Astrocyte (in vitro differentiated cells and primary cell): ENCODE results near the gene WDR83. TPM values are rescaled to one million over a fixed set of nuclear protein-coding genes. Genes with fewer than 3 reads are reported as not detected.

Source experiments
- DNase-seq: peaks from one replicate; pipeline ENCODE4 v3.0.0-alpha.2; 2010; ENCODE audit warnings: low read depth
- FAIRE-seq: peaks from 2 replicates; lab custom pipeline; 2011; peaks lifted over from hg19 to GRCh38; lab: Jason Lieb, UNC
- H2AFZ ChIP-seq: 2 replicates; pipeline ENCODE4 v1.6.0; 2012; ENCODE audit warnings: low read depth, low read length, inconsistent platforms
- H3K27ac ChIP-seq: 2 replicates; pipeline ENCODE4 v1.5.1; 2011; ENCODE audit warnings: low read depth, low read length, inconsistent platforms
- H3K27me3 ChIP-seq: 2 replicates; pipeline ENCODE4 v1.6.0; 2011; ENCODE audit warnings: low read length, inconsistent platforms; ENCODE audit not compliant: insufficient read depth
- H3K36me3 ChIP-seq: 2 replicates; pipeline ENCODE4 v1.5.1; 2011; ENCODE audit warnings: low read length, inconsistent platforms; ENCODE audit not compliant: insufficient read depth
- H3K4me1 ChIP-seq: 2 replicates; pipeline ENCODE4 v1.5.1; 2011; ENCODE audit warnings: low read length, inconsistent platforms; ENCODE audit not compliant: insufficient read depth
- H3K4me2 ChIP-seq: 2 replicates; pipeline ENCODE4 v1.6.0; 2012; ENCODE audit warnings: low read length, inconsistent platforms
- H3K4me3 ChIP-seq: 2 replicates; pipeline ENCODE4 v1.5.1; 2011; ENCODE audit warnings: low read depth, mild to moderate bottlenecking, low read length, inconsistent platforms; ENCODE audit not compliant: insufficient read depth
- H3K79me2 ChIP-seq: 2 replicates; pipeline ENCODE4 v1.6.0; 2012; ENCODE audit warnings: mild to moderate bottlenecking, low read length, inconsistent platforms; ENCODE audit not compliant: insufficient read depth
- H3K9ac ChIP-seq: 2 replicates; pipeline ENCODE4 v1.6.0; 2012; ENCODE audit warnings: mild to moderate bottlenecking, low read length, inconsistent platforms
- H3K9me3 ChIP-seq: 2 replicates; pipeline ENCODE4 v1.5.1; 2012; ENCODE audit warnings: low read depth, mild to moderate bottlenecking, low read length, inconsistent platforms; ENCODE audit not compliant: insufficient read depth
- H4K20me1 ChIP-seq: 2 replicates; pipeline ENCODE4 v1.6.0; 2012; ENCODE audit warnings: low read length, inconsistent platforms; ENCODE audit not compliant: insufficient read depth
- H3K27ac Mint-ChIP-seq: one replicate; pipeline ENCODE4 v1.8.0; 2021; ENCODE audit warnings: mild to moderate bottlenecking, mixed read lengths; ENCODE audit not compliant: unreplicated experiment
- H3K27me3 Mint-ChIP-seq: one replicate; pipeline ENCODE4 v1.8.0; 2021; ENCODE audit warnings: low read depth, mixed read lengths; ENCODE audit not compliant: unreplicated experiment
- H3K36me3 Mint-ChIP-seq: one replicate; pipeline ENCODE4 v1.8.0; 2021; ENCODE audit warnings: low read depth, mixed read lengths; ENCODE audit not compliant: unreplicated experiment
- H3K4me1 Mint-ChIP-seq: one replicate; pipeline ENCODE4 v1.8.0; 2021; ENCODE audit warnings: low read depth, mixed read lengths; ENCODE audit not compliant: unreplicated experiment
- H3K4me3 Mint-ChIP-seq: one replicate; pipeline ENCODE4 v1.8.0; 2021; ENCODE audit warnings: mild to moderate bottlenecking, moderate library complexity, mixed read lengths; ENCODE audit not compliant: unreplicated experiment
- H3K9me3 Mint-ChIP-seq: one replicate; pipeline ENCODE4 v1.8.0; 2021; ENCODE audit warnings: mild to moderate bottlenecking, mixed read lengths; ENCODE audit not compliant: unreplicated experiment
- EZH2 ChIP-seq: IDR thresholded peaks from 2 replicates; pipeline ENCODE4 v1.6.1; 2012; ENCODE audit warnings: mild to moderate bottlenecking, low read length, inconsistent platforms; ENCODE audit not compliant: insufficient read depth
- total RNA-seq: library from RNA; stranded (reverse); gene quantifications from 2 replicates; pipeline ENCODE4 v1.2.1, GENCODE V29; 2021
- TF ChIP-seq, protein P1 (sequence below): IDR thresholded peaks from 2 replicates; pipeline ENCODE4 v1.5.1; 2011; ENCODE audit warnings: low read depth, mild to moderate bottlenecking, inconsistent platforms, low read length, moderate library complexity; ENCODE audit not compliant: insufficient read depth

WDR83 gene
- total RNA-seq, 1 donor from 2014 or later: 13.3 TPM

DNA sequence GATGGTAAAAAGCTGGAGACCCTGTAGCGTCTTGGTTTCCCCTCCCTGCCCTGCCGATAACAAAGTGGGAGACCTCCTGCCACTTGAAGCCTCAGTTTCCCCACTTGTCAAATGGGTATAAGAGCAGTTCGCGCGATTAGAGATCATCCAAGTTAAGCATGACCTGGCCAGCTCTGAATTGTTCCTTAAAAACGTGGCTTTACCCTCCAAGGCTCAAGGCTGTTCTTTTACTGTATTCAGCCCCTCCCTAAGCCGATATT lies 56.7 kb downstream of the WDR83 start:
- Histone ChIP-seq H2AFZ (peak overlapping the region; percentile 52), H3K27me3 (no peaks in the 10 kb centered on the region), H3K4me2 (peak overlapping the region; percentile 95), H3K36me3 (peaks cover 9% of the 10 kb centered on the region), H3K9ac (peak overlapping the region; percentile 89), H3K4me1 (peaks cover 17% of the 10 kb centered on the region), H3K27ac (peak overlapping the region; percentile 86), H3K79me2 (peaks cover 58% of the 10 kb centered on the region), H3K4me3 (peak overlapping the region; percentile 92), H4K20me1 (peaks cover 30% of the 10 kb centered on the region), H3K9me3 (no peaks in the 10 kb centered on the region)
- TF ChIP-seq, protein P1, sequence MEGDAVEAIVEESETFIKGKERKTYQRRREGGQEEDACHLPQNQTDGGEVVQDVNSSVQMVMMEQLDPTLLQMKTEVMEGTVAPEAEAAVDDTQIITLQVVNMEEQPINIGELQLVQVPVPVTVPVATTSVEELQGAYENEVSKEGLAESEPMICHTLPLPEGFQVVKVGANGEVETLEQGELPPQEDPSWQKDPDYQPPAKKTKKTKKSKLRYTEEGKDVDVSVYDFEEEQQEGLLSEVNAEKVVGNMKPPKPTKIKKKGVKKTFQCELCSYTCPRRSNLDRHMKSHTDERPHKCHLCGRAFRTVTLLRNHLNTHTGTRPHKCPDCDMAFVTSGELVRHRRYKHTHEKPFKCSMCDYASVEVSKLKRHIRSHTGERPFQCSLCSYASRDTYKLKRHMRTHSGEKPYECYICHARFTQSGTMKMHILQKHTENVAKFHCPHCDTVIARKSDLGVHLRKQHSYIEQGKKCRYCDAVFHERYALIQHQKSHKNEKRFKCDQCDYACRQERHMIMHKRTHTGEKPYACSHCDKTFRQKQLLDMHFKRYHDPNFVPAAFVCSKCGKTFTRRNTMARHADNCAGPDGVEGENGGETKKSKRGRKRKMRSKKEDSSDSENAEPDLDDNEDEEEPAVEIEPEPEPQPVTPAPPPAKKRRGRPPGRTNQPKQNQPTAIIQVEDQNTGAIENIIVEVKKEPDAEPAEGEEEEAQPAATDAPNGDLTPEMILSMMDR: no peak
- no peak for TF ChIP-seq EZH2
- DNase-seq (no peak), FAIRE-seq (no peak)
- peaks cover 9% of the 10 kb centered on the region for H3K36me3 Mint-ChIP-seq
- H3K27ac Mint-ChIP-seq: peak overlapping the region; percentile 97
- H3K4me1 Mint-ChIP-seq: peaks cover 15% of the 10 kb centered on the region
- H3K4me3 Mint-ChIP-seq: peak overlapping the region; percentile 99
- H3K9me3 Mint-ChIP-seq: no peaks in the 10 kb centered on the region
- H3K27me3 Mint-ChIP-seq: no peaks in the 10 kb centered on the region

DNA sequence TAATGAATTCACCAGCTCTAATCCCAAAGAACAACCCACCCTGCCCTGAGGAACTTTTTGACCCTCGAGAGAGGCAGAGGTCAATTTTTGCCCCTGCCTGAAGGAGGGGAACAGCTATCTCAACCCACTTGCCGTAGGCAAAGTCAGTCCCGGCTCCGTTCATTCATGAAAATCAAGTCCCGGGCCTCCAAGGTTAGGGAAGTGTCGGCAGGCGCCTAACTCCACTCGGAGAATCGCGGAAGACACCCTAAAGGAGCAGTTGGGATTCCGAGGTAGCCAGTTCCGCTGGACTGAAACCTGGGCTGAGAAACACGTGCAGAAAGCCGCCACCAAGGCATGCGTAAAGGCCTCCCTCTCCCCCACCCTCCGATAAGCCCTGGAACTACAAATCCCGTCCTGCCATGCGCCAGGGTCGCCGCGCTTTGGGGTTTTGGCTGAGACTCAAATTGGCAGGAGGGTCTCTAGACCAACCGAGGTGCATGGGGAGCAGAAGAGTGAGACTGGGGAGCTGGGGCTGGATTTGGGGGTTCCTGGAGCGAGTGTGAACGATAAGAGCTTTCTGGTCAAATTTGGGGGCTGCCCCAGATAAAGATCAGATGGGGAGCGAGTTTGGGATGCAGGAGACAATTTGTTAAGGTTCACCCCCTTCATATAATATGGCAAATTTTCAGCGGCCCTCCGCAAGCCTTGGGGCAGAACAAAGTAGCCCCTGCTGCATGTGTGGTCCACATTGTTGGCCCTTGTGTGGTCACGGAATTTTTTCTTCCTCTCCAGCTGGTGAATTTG lies 57.2 kb downstream of the WDR83 start, which contains the start of gene TNPO2:
TSS of gene TNPO2 (minus strand) at position 292 of the 786 bp plus-strand sequence. CDS start 2,955 bp downstream, outside the sequence.
- H3K9me3 ChIP-seq: no peaks in the 10 kb centered on the region
- peak within 1 kb of the TSS; percentile 99 for H3K4me3 Mint-ChIP-seq
- H3K4me2 ChIP-seq: peak within 1 kb of the TSS; percentile 95
- FAIRE-seq: no peak
- peak within 1 kb of the TSS; percentile 92 for H3K4me3 ChIP-seq
- H2AFZ ChIP-seq: peak within 1 kb of the TSS; percentile 87
- H3K27ac ChIP-seq: peak within 1 kb of the TSS; percentile 86
- peaks cover 29% of the 10 kb centered on the region for H4K20me1 ChIP-seq
- DNase-seq: peak; percentile 54
- H3K9ac ChIP-seq: peak within 1 kb of the TSS; percentile 89
- no peaks in the 10 kb centered on the region for H3K9me3 Mint-ChIP-seq
- no peaks in the 10 kb centered on the region for H3K27me3 ChIP-seq
- H3K36me3 ChIP-seq: peaks cover 5% of the 10 kb centered on the region
- TF ChIP-seq, protein P1: no peak
- no peak for TF ChIP-seq EZH2
- peaks cover 14% of the 10 kb centered on the region for H3K4me1 ChIP-seq
- peaks cover 4% of the 10 kb centered on the region for H3K36me3 Mint-ChIP-seq
- H3K27ac Mint-ChIP-seq: peak within 1 kb of the TSS; percentile 97
- H3K27me3 Mint-ChIP-seq: no peaks in the 10 kb centered on the region
- H3K79me2 ChIP-seq: peaks cover 53% of the 10 kb centered on the region
- peaks cover 13% of the 10 kb centered on the region for H3K4me1 Mint-ChIP-seq

Other genes with a start within 250 kb of the WDR83 start
- gene ZNF443, start 225.8 kb upstream of the WDR83 start, total RNA-seq: 2.5 and 4.3 TPM in 2 replicates
- gene ZNF709, start 182.0 kb upstream of the WDR83 start, total RNA-seq: 2.3 and 2.8 TPM in 2 replicates
- 9.7 and 11.5 TPM in 2 replicates for gene ZNF564, start 115.3 kb upstream of the WDR83 start, total RNA-seq
- gene ZNF490, start 56.0 kb upstream of the WDR83 start, total RNA-seq: 8.2 and 12.5 TPM in 2 replicates
- 23.2 and 29.6 TPM in 2 replicates for gene ZNF791, start 55.9 kb upstream of the WDR83 start, total RNA-seq
- 105 and 129 TPM in 2 replicates for gene MAN2B1, start 65 bp upstream of the WDR83 start, total RNA-seq
- 43.4 and 47.6 TPM in 2 replicates for gene DHPS, start 15.1 kb downstream of the WDR83 start, total RNA-seq
- gene GNG14, start 21.2 kb downstream of the WDR83 start, total RNA-seq: not detected in 2 replicates
- 9.9 and 11.6 TPM in 2 replicates for gene FBXW9, start 29.8 kb downstream of the WDR83 start, total RNA-seq
- 69.8 and 76.3 TPM in 2 replicates for gene TNPO2, start 57.1 kb downstream of the WDR83 start, total RNA-seq
- 172 and 178 TPM in 2 replicates for gene TRIR, start 67.9 kb downstream of the WDR83 start, total RNA-seq
- 63.0 and 66.8 TPM in 2 replicates for gene GET3, start 70.7 kb downstream of the WDR83 start, total RNA-seq
- gene BEST2, start 85.0 kb downstream of the WDR83 start, total RNA-seq: not detected in 2 replicates
- gene HOOK2, start 108.7 kb downstream of the WDR83 start, total RNA-seq: 21.7 and 25.9 TPM in 2 replicates
- gene JUNB, start 124.7 kb downstream of the WDR83 start, total RNA-seq: 101 and 126 TPM in 2 replicates
- 145 and 166 TPM in 2 replicates for gene PRDX2, start 135.0 kb downstream of the WDR83 start, total RNA-seq
- 3.6 and 4.5 TPM in 2 replicates for gene THSD8, start 135.3 kb downstream of the WDR83 start, total RNA-seq
- gene RNASEH2A, start 139.8 kb downstream of the WDR83 start, total RNA-seq: 5.4 and 10.5 TPM in 2 replicates
- gene RTBDN, start 167.8 kb downstream of the WDR83 start, total RNA-seq: not detected in 2 replicates
- 5.4 and 6.3 TPM in 2 replicates for gene MAST1, start 171.7 kb downstream of the WDR83 start, total RNA-seq
- 33.1 and 37.8 TPM in 2 replicates for gene DNASE2, start 214.6 kb downstream of the WDR83 start, total RNA-seq
- gene KLF1, start 220.4 kb downstream of the WDR83 start, total RNA-seq: 0.17 TPM in 1 of 2 replicates, not detected in the other
- 15.5 and 17.5 TPM in 2 replicates for gene GCDH, start 224.4 kb downstream of the WDR83 start, total RNA-seq